IMR-90 (cell line): Measurements from ENCODE around the gene S100B. TPM values are rescaled to one million over a fixed set of nuclear protein-coding genes. Genes with fewer than 3 reads are reported as not detected.

Experiments
- ATAC-seq: fragments of 200-7000 bp; cut with Tn5 transposase; 2 replicates; pipeline ENCODE4 v1.9.1; 2020; ENCODE audit warnings: low read depth, mild to moderate bottlenecking, moderate library complexity
- BruUV-seq: library from RNA; stranded (reverse); fragments of 400-500 nt; replicated peaks from 2 replicates; lab custom pipeline; 2021; lab: Mats Ljungman, UMichigan
- CTCF ChIA-PET: fragments of 300-600 bp; formaldehyde crosslinking; extraction: SDS; loops from one replicate; lab custom pipeline; 2021; ENCODE audit warnings: antibody characterized with exemption; lab: Yijun Ruan, JAX
- POLR2A ChIA-PET: fragments of 300-600 bp; sonication (Branson Sonifier 250); formaldehyde crosslinking; loops from one replicate; lab custom pipeline; 2022; ENCODE audit warnings: antibody characterized with exemption; ENCODE audit not compliant: unreplicated experiment; lab: Charles Lee
- DNase-seq: peaks from one replicate; pipeline ENCODE4 v3.0.0; 2013
- H2AFZ ChIP-seq: replicated peaks from 2 replicates; pipeline ENCODE3; 2013; ENCODE audit warnings: low read length, mild to moderate bottlenecking; ENCODE audit not compliant: poor library complexity
- H2AK5ac ChIP-seq: 2 replicates; pipeline ENCODE4 v1.6.1; 2013; ENCODE audit warnings: low read depth, low read length, inconsistent platforms
- H2AK9ac ChIP-seq: replicated peaks from 2 replicates; pipeline ENCODE3; 2013; ENCODE audit warnings: mild to moderate bottlenecking, low read depth, low read length, moderate library complexity; ENCODE audit not compliant: poor library complexity
- H2BK120ac ChIP-seq: 2 replicates; pipeline ENCODE4 v1.6.1; 2013; ENCODE audit warnings: low read depth, low read length, inconsistent platforms
- H2BK15ac ChIP-seq: 3 replicates; pipeline ENCODE4 v1.6.1; 2013; ENCODE audit warnings: low read depth, low read length, inconsistent platforms
- H2BK20ac ChIP-seq: 2 replicates; pipeline ENCODE4 v1.6.1; 2013; ENCODE audit warnings: low read depth, mild to moderate bottlenecking, inconsistent platforms, low read length, moderate library complexity
- H2BK5ac ChIP-seq: 2 replicates; pipeline ENCODE4 v1.6.1; 2013; ENCODE audit warnings: mild to moderate bottlenecking, low read depth, low read length, inconsistent platforms; ENCODE audit not compliant: poor library complexity, severe bottlenecking
- H3K14ac ChIP-seq: replicated peaks from 2 replicates; pipeline ENCODE4 v1.6.1; 2013; ENCODE audit warnings: low read depth, low read length, inconsistent platforms
- H3K18ac ChIP-seq: 2 replicates; pipeline ENCODE4 v1.6.1; 2013; ENCODE audit warnings: low read depth, low read length, control low read depth
- H3K23ac ChIP-seq: 2 replicates; pipeline ENCODE4 v1.6.1; 2013; ENCODE audit warnings: low read depth, low read length, inconsistent platforms
- H3K27ac ChIP-seq: 2 replicates; pipeline ENCODE4 v1.5.1; 2013; ENCODE audit warnings: mild to moderate bottlenecking, control low read depth, low read length; ENCODE audit not compliant: insufficient read depth
- H3K27me3 ChIP-seq: 2 replicates; pipeline ENCODE4 v1.6.1; 2013; ENCODE audit warnings: low read length; ENCODE audit not compliant: control insufficient read depth, insufficient read depth
- H3K36me3 ChIP-seq: 2 replicates; pipeline ENCODE4 v1.6.1; 2013; ENCODE audit warnings: low read length, mixed read lengths; ENCODE audit not compliant: control insufficient read depth, insufficient read depth
- H3K4ac ChIP-seq: 2 replicates; pipeline ENCODE4 v1.6.1; 2013; ENCODE audit warnings: low read depth, low read length, inconsistent platforms
- H3K4me1 ChIP-seq: 2 replicates; pipeline ENCODE4 v1.6.1; 2013; ENCODE audit warnings: low read length, mixed read lengths; ENCODE audit not compliant: control insufficient read depth, insufficient read depth
- H3K4me2 ChIP-seq: 2 replicates; pipeline ENCODE4 v1.6.1; 2013; ENCODE audit warnings: low read depth, mild to moderate bottlenecking, control low read depth, low read length, moderate library complexity
- H3K4me3 ChIP-seq: 2 replicates; pipeline ENCODE4 v1.5.1; 2013; ENCODE audit warnings: low read depth, mild to moderate bottlenecking, control low read depth, low read length, moderate library complexity; ENCODE audit not compliant: insufficient read depth
- H3K56ac ChIP-seq: 2 replicates; pipeline ENCODE4 v1.6.1; 2013; ENCODE audit warnings: low read length, inconsistent platforms; ENCODE audit not compliant: insufficient read depth; ENCODE audit errors: extremely low read depth
- H3K79me1 ChIP-seq, 2 experiments: 2 replicates each; pipeline ENCODE4 v1.6.1; 2013; ENCODE audit warnings: low read length in 2 of 2, inconsistent platforms in 1 of 2, low read depth in 1 of 2
- H3K9ac ChIP-seq: 2 replicates; pipeline ENCODE4 v1.6.1; 2013; ENCODE audit warnings: low read depth, low read length, control low read depth
- H3K9me1 ChIP-seq: 2 replicates; pipeline ENCODE4 v1.6.1; 2013; ENCODE audit warnings: low read length, inconsistent platforms; ENCODE audit not compliant: insufficient read depth
- H3K9me3 ChIP-seq: 2 replicates; pipeline ENCODE4 v1.6.1; 2013; ENCODE audit warnings: low read length; ENCODE audit not compliant: control insufficient read depth, insufficient read depth
- H4K20me1 ChIP-seq: 2 replicates; pipeline ENCODE4 v1.6.1; 2013; ENCODE audit warnings: low read length, inconsistent platforms; ENCODE audit not compliant: insufficient read depth
- H4K5ac ChIP-seq: 2 replicates; pipeline ENCODE4 v1.6.1; 2013; ENCODE audit warnings: mild to moderate bottlenecking, low read depth, low read length, control low read depth
- H4K8ac ChIP-seq, 2 experiments: 2 replicates each; pipeline ENCODE4 v1.6.1; 2013; ENCODE audit warnings: low read depth in 2 of 2, low read length in 2 of 2, control low read depth in 1 of 2, inconsistent platforms in 1 of 2
- H4K91ac ChIP-seq: 2 replicates; pipeline ENCODE4 v1.6.1; 2013; ENCODE audit warnings: low read depth, low read length, inconsistent platforms; ENCODE audit not compliant: insufficient read depth
- BHLHE40 ChIP-seq: fragments of 150-350 bp; IDR thresholded peaks from 2 replicates; pipeline ENCODE4 v1.6.1; 2016; ENCODE audit warnings: mild to moderate bottlenecking, low read depth, low read length
- CEBPB ChIP-seq: IDR thresholded peaks from 2 replicates; pipeline ENCODE4 v1.6.1; 2012; ENCODE audit warnings: low read depth, low read length, improper control_type of control experiment
- CHD1 ChIP-seq: IDR thresholded peaks from 2 replicates; pipeline ENCODE4 v1.6.1; 2012; ENCODE audit warnings: low read depth, low read length, improper control_type of control experiment
- FOS ChIP-seq: fragments of 150-350 bp; IDR thresholded peaks from 2 replicates; pipeline ENCODE4 v1.6.1; 2016; ENCODE audit warnings: low read depth, low read length
- MAFK ChIP-seq: IDR thresholded peaks from 2 replicates; pipeline ENCODE4 v1.6.1; 2012; ENCODE audit warnings: low read depth, low read length, improper control_type of control experiment
- MAZ ChIP-seq: IDR thresholded peaks from 2 replicates; pipeline ENCODE4 v1.6.1; 2012; ENCODE audit warnings: low read depth, mild to moderate bottlenecking, low read length, improper control_type of control experiment, moderate library complexity, borderline replicate concordance
- MXI1 ChIP-seq: IDR thresholded peaks from 2 replicates; pipeline ENCODE4 v1.6.1; 2012; ENCODE audit warnings: low read depth, mild to moderate bottlenecking, low read length, moderate library complexity, borderline replicate concordance
- NFE2L2 ChIP-seq: fragments of 150-350 bp; IDR thresholded peaks from 2 replicates; pipeline ENCODE4 v1.6.1; 2016; ENCODE audit warnings: low read depth, mild to moderate bottlenecking, low read length
- POLR2A ChIP-seq: IDR thresholded peaks from 2 replicates; pipeline ENCODE4 v1.6.1; 2012; ENCODE audit warnings: mild to moderate bottlenecking, low read depth, low read length
- RAD21 ChIP-seq: IDR thresholded peaks from 2 replicates; pipeline ENCODE4 v1.6.1; 2012; ENCODE audit warnings: low read length, improper control_type of control experiment
- RCOR1 ChIP-seq: IDR thresholded peaks from 2 replicates; pipeline ENCODE4 v1.6.1; 2012; ENCODE audit warnings: mild to moderate bottlenecking, low read length, improper control_type of control experiment; ENCODE audit not compliant: insufficient replicate concordance
- RFX5 ChIP-seq: IDR thresholded peaks from 2 replicates; pipeline ENCODE4 v1.8.0; 2012; ENCODE audit warnings: low read depth, mild to moderate bottlenecking, low read length, moderate library complexity
- SMC3 ChIP-seq: fragments of 150-350 bp; IDR thresholded peaks from 2 replicates; pipeline ENCODE4 v1.6.1; 2016; ENCODE audit warnings: low read depth, mild to moderate bottlenecking, antibody characterized with exemption, low read length, moderate library complexity
- WGBS, 2 experiments: methylation state at CpG; one replicate each; pipeline versions ENCODE4 v1.1.5 to v1.1.7; 2013; ENCODE audit warnings: missing lambda C conversion rate in 2 of 2; ENCODE audit not compliant: insufficient read length in 1 of 2; ENCODE audit errors: extremely low coverage in 2 of 2; 5-methylcytosine and 5-hydroxymethylcytosine counted together
- dilution Hi-C: fragments of 300-500 bp; cut with HindIII; formaldehyde crosslinking; loops from one replicate; pipeline ENCODE4 v1.14.3; 2018; ENCODE audit warnings: low sequenced_read_pairs; ENCODE audit not compliant: unreplicated experiment
- in situ Hi-C: fragments of 300-500 bp; cut with MboI; formaldehyde crosslinking; loops from 3 replicates; pipeline ENCODE4 v1.14.3; 2019; ENCODE audit warnings: low sequenced_read_pairs, inconsistent platforms, mixed read lengths
- intact Hi-C: fragments of 100-400 bp; cut with micrococcal nuclease; formaldehyde crosslinking; loops from 2 replicates; pipeline ENCODE4 v1.10.0; 2022
- polyA plus RNA-seq, 3 experiments: library from polyadenylated mRNA; depleted of rRNA; stranded (reverse); fragments of >200 nt; gene quantifications; 2 replicates each; pipeline ENCODE4 v1.2.3, GENCODE V29; 2012; ENCODE audit warnings: low replicate concordance in 1 of 3
- total RNA-seq: library from RNA; depleted of rRNA; stranded (reverse); fragments of >200 nt; gene quantifications from 2 replicates; pipeline ENCODE4 v1.2.3, GENCODE V29; 2012
- TF ChIP-seq, protein P1 (sequence below): conservative IDR thresholded peaks from 2 replicates; pipeline ENCODE4 v1.5.1; 2012; ENCODE audit warnings: mild to moderate bottlenecking, low read depth, low read length, improper control_type of control experiment
- TF ChIP-seq, protein P2 (sequence below): fragments of 150-350 bp; IDR thresholded peaks from 2 replicates; pipeline ENCODE4 v1.6.1; 2016; ENCODE audit warnings: low read depth, mild to moderate bottlenecking, low read length, moderate library complexity, borderline replicate concordance
- TF ChIP-seq, protein P3 (sequence below): fragments of 150-350 bp; IDR thresholded peaks from 2 replicates; pipeline ENCODE4 v1.6.1; 2017; ENCODE audit warnings: mild to moderate bottlenecking, antibody characterized with exemption, low read length, low read depth

Gene S100B
- total and polyA plus RNA-seq, 2 of the 4 experiments (the other 2 are of a cell fraction) = 0.18 to 0.26 TPM

DNA sequence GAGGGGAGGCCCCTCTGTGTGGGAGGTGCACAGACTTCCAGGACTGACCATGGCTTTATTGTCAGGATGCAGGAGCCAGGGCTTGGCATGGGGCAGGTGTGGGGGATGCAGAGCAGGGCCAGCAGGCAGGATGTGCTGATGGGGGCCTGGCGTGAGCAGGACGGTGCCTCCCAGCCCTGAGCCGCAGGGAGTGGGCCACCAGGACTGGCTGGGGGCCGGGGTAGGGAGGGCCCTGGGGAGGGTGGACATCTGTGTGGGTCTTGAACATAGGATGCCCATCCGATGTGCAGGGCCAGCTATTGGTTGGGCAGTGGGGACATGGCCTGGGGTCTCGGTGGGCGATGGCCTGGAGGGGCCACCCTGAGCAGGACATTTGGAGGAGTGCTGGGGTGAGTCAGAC, 46.2 kb upstream of the S100B start:
- Histone ChIP-seq H3K9me1 (peaks cover 5% of the 10 kb centered on the region), H3K56ac (no peak overlapping the region), H3K9ac (no peak overlapping the region), H2AK5ac (no peak overlapping the region), H3K4ac (no peak overlapping the region), H3K9me3 (peaks cover 2% of the 10 kb centered on the region), H4K8ac (no peak overlapping the region), H3K4me2 (no peak overlapping the region), H3K4me1 (no peaks in the 10 kb centered on the region), H3K27me3 (no peaks in the 10 kb centered on the region), H2BK15ac (no peak overlapping the region), H3K14ac (no peak overlapping the region), H3K23ac (no peak overlapping the region), H2BK5ac (no peak overlapping the region), H2BK20ac (no peak overlapping the region), H3K36me3 (peaks cover 69% of the 10 kb centered on the region), H4K5ac (no peak overlapping the region), H3K79me1 (peaks cover 29 to 69% of the 10 kb centered on the region in 2 experiments), H3K27ac (no peak overlapping the region), H2AK9ac (no peak overlapping the region), H3K18ac (no peak overlapping the region), H3K4me3 (no peak overlapping the region), H4K91ac (no peak overlapping the region), H2AFZ (no peak overlapping the region), H2BK120ac (no peak overlapping the region), H4K20me1 (peaks cover 37% of the 10 kb centered on the region)
- intact Hi-C loops = no loop called here
- dilution Hi-C loops = no loop called here
- ChIA-PET POLR2A (no interaction called here), CTCF (no interaction called here)
- TF ChIP-seq RAD21 (no peak), CHD1 (no peak), NFE2L2 (no peak), SMC3 (no peak), MAZ (no peak), CEBPB (no peak), FOS (no peak), RFX5 (no peak), MXI1 (no peak), RCOR1 (no peak), BHLHE40 (no peak), POLR2A (no peak), MAFK (no peak)
- TF ChIP-seq, protein P1, sequence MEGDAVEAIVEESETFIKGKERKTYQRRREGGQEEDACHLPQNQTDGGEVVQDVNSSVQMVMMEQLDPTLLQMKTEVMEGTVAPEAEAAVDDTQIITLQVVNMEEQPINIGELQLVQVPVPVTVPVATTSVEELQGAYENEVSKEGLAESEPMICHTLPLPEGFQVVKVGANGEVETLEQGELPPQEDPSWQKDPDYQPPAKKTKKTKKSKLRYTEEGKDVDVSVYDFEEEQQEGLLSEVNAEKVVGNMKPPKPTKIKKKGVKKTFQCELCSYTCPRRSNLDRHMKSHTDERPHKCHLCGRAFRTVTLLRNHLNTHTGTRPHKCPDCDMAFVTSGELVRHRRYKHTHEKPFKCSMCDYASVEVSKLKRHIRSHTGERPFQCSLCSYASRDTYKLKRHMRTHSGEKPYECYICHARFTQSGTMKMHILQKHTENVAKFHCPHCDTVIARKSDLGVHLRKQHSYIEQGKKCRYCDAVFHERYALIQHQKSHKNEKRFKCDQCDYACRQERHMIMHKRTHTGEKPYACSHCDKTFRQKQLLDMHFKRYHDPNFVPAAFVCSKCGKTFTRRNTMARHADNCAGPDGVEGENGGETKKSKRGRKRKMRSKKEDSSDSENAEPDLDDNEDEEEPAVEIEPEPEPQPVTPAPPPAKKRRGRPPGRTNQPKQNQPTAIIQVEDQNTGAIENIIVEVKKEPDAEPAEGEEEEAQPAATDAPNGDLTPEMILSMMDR = no peak
- TF ChIP-seq, protein P2, sequence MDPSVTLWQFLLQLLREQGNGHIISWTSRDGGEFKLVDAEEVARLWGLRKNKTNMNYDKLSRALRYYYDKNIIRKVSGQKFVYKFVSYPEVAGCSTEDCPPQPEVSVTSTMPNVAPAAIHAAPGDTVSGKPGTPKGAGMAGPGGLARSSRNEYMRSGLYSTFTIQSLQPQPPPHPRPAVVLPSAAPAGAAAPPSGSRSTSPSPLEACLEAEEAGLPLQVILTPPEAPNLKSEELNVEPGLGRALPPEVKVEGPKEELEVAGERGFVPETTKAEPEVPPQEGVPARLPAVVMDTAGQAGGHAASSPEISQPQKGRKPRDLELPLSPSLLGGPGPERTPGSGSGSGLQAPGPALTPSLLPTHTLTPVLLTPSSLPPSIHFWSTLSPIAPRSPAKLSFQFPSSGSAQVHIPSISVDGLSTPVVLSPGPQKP = no peak
- TF ChIP-seq, protein P3, sequence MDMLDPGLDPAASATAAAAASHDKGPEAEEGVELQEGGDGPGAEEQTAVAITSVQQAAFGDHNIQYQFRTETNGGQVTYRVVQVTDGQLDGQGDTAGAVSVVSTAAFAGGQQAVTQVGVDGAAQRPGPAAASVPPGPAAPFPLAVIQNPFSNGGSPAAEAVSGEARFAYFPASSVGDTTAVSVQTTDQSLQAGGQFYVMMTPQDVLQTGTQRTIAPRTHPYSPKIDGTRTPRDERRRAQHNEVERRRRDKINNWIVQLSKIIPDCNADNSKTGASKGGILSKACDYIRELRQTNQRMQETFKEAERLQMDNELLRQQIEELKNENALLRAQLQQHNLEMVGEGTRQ = no peak
- ATAC-seq = no peak
- no peak for DNase-seq
- no TSS peak for BruUV-seq
- 100% methylated on average over 2 of the region's 7 CpGs; no CpG with 5 or more reads in 1 of the 2 experiments for WGBS, 2 experiments
- in situ Hi-C loops = no loop called here
